GM18505 (cell line): ENCODE data around the gene ZSCAN16.

ENCODE experiments used
- ATAC-seq: cut with Tn5 transposase; IDR thresholded peaks from one replicate; pipeline ENCODE4 v1.9.1; 2021; ENCODE audit not compliant: unreplicated experiment
- POLR2A ChIP-seq: IDR thresholded peaks from 4 replicates; pipeline ENCODE4 v1.6.1; 2011; ENCODE audit warnings: borderline replicate concordance; ENCODE audit not compliant: insufficient read depth, insufficient read length; ENCODE audit errors: extremely low read depth

ZSCAN16 gene

GRCh38 chr6:28139860-28140543 lies 15.6 kb downstream of the ZSCAN16 start:
- no peak for ATAC-seq
- no peak for TF ChIP-seq POLR2A

DNA sequence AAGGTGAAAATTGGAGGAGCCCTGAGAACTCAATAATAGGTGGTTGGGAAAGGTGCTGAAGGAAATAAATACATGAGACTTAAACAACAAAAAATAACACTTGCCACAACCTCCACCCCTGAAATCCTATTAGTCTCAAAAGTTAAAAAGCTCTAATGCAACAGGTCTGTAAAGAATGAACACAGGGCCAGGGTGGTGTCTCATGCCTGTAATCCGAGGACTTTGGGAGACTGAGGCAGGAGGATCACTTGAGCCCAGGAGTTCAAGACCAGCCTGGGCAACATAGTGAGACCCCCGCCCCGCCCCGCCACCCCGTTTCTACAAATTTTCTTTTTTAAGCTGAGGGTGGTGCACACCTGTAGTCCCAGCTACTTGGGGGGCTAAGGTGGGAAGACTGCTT lies 16.2 kb downstream of the ZSCAN16 start:
- TF ChIP-seq POLR2A = no peak
- no peak for ATAC-seq

DNA sequence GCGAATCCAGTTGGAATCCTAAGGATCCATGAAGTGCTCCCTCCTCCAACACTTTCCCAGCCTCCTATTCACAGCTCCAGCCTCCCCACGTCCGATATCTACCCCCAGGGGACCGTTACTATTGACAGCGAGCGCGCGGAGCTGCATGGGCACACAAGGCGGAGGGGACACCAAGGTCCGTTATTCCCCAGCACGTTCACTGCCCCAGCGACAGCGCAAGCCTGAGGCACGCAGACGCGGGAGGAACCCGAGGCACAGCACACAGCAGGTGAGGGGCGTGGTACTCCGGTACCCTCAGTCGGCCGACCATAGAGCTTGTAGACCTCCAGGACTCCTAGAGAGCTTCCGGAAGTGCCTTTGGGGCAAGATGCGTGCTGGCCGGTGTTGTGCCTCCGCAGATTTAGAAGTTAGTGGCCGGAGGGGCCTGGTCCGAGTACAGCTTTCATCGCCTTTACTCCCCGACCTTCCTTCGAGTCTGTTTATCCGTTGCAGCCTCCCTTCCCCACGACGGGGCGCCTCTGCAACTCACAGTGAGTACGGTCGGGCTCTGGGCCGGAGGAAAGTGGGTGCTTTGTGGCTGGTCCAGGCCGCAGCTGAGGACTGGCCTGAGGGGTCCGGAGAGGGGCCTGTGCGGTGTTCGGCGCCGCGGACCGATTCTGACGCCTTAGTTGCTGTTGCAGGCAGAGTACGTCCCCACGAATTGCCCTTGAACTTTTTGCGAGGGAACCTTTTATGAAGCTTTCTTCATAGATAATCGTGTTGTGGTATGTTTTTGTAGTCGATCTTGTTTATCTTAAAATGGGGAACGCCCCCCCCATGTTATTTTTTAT lies 17.3 kb downstream of the ZSCAN16 start, which contains the start of gene ZKSCAN8:
ZKSCAN8 (plus strand) TSS at position 384 of the 830 bp plus-strand sequence. CDS start 6,525 bp downstream, outside the sequence.
- peak; percentile 74 for ATAC-seq
- TF ChIP-seq POLR2A = peak; percentile 89

- ATAC-seq = no peak
- TF ChIP-seq POLR2A = no peak
These were observed 18.0 kb downstream of the ZSCAN16 start for GRCh38 chr6:28142446-28142845.

GRCh38 chr6:28145231-28145630 lies 20.8 kb downstream of the ZSCAN16 start:
- ATAC-seq = no peak
- no peak for TF ChIP-seq POLR2A

- TF ChIP-seq POLR2A = no peak
- ATAC-seq = no peak
These were observed 28.1 kb downstream of the ZSCAN16 start for GRCh38 chr6:28152531-28152930.

DNA sequence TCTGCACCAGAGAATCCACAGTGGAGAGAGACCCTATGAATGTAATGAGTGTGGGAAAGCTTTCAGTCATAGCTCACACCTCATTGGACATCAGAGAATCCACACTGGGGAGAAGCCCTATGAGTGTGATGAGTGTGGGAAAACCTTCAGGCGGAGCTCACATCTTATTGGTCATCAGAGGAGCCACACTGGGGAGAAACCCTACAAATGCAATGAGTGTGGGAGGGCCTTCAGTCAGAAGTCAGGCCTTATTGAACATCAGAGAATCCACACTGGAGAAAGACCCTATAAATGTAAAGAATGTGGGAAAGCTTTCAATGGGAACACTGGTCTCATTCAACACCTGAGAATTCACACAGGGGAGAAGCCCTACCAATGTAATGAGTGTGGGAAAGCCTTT lies 29.1 kb downstream of the ZSCAN16 start:
- ATAC-seq = no peak

GRCh38 chr6:28154357-28154756 lies 29.9 kb downstream of the ZSCAN16 start:
- ATAC-seq = no peak
- no peak for TF ChIP-seq POLR2A

More for the DNA sequence above, 29.1 kb downstream of the ZSCAN16 start:
- no peak for TF ChIP-seq POLR2A

- no peak for ATAC-seq
- TF ChIP-seq POLR2A = no peak
These were observed 33.9 kb downstream of the ZSCAN16 start for GRCh38 chr6:28158318-28158717.

- TF ChIP-seq POLR2A = no peak
- ATAC-seq = no peak
These were observed 34.7 kb downstream of the ZSCAN16 start for GRCh38 chr6:28159029-28159607.

DNA sequence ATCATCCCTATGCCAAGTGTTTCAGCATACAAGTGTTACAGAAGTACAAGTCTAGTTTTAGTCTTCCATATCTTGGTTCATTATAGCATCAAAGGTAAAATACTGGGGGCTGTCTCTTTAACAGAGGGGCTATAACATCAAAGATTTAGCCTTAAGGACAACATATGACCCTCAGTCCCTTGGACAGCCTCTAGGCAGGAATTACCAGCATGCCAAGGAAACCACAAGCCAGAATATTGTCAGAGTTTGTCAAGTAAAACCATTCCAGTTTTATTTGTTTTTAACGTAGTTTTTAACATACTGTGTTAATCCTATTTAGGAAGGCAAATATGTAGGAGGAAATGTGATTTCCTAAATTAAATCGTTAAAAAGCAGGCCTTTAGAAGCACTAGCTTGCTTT lies 35.8 kb downstream of the ZSCAN16 start:
- TF ChIP-seq POLR2A = no peak
- no peak for ATAC-seq

GRCh38 chr6:28161410-28162079 lies 37.1 kb downstream of the ZSCAN16 start:
- ATAC-seq = peak; percentile 92
- TF ChIP-seq POLR2A = peak; percentile 89

- TF ChIP-seq POLR2A = no peak
- no peak for ATAC-seq
These were observed 41.2 kb downstream of the ZSCAN16 start for GRCh38 chr6:28165563-28165962.
